HepG2 (cell line): ENCODE results near the gene CACNA1D. TPM values are rescaled to one million over a fixed set of nuclear protein-coding genes. Genes with fewer than 3 reads are reported as not detected.

Experiments used
- CHD4 ChIP-seq: fragments of 200-600 bp; sonication (generic); IDR thresholded peaks from 2 replicates; pipeline ENCODE4 v1.7.0; 2017; ENCODE audit warnings: mild to moderate bottlenecking, low read length, borderline replicate concordance
- GATAD1 ChIP-seq: IDR thresholded peaks from 2 replicates; pipeline ENCODE4 v1.6.1; 2016; ENCODE audit warnings: missing genetic modification reagents, missing compliant biosample characterization
- TCF12 ChIP-seq, 2 experiments: fragments of 450-650 bp in 1 of 2; sonication (generic) in 1 of 2; formaldehyde crosslinking in 1 of 2; IDR thresholded peaks; 2 replicates each; pipeline versions ENCODE4 v1.6.1 to v1.8.0; 2017 to 2022; ENCODE audit warnings: antibody characterized with exemption in 1 of 2, mild to moderate bottlenecking in 1 of 2, missing genetic modification reagents in 1 of 2, moderate library complexity in 1 of 2
- ZBTB7A ChIP-seq: sonication (generic); formaldehyde crosslinking; IDR thresholded peaks from 2 replicates; pipeline ENCODE4 v1.8.0; 2022; ENCODE audit warnings: mild to moderate bottlenecking, missing genetic modification reagents
- ZNF264 ChIP-seq: sonication (generic); formaldehyde crosslinking; IDR thresholded peaks from 2 replicates; pipeline ENCODE4 v1.4.0; 2020; ENCODE audit warnings: missing genetic modification reagents
- ZNF550 ChIP-seq: sonication (generic); formaldehyde crosslinking; IDR thresholded peaks from 2 replicates; pipeline ENCODE4 v1.4.0; 2020; ENCODE audit warnings: mild to moderate bottlenecking, missing genetic modification reagents, borderline replicate concordance
- ZNF629 ChIP-seq: sonication (generic); formaldehyde crosslinking; conservative IDR thresholded peaks from 2 replicates; pipeline ENCODE4 v1.5.0; 2020; ENCODE audit warnings: missing genetic modification reagents
- ZNF792 ChIP-seq: IDR thresholded peaks from 2 replicates; pipeline ENCODE4 v1.6.1; 2016
- polyA plus RNA-seq, 8 experiments: library from polyadenylated mRNA; depleted of rRNA in 3 of 8; stranded (reverse) in 7 of 8; unstranded in 1 of 8; fragments of >200 nt; fragmentation: Illumina TruSeq in 4 of 8; extraction: Trizol in 4 of 8; gene quantifications; 2 replicates each; pipeline versions ENCODE4 v1.2.1 to v1.2.3, GENCODE V29; 2011 to 2016; ENCODE audit warnings: low read depth in 4 of 8, missing spikeins in 1 of 8, mixed read lengths in 1 of 8; ENCODE audit not compliant: insufficient read depth in 1 of 8
- total RNA-seq, 5 experiments: library from RNA; depleted of rRNA; stranded (reverse); fragments of >200 nt; fragmentation: Illumina TruSeq; extraction: Trizol; gene quantifications; 2 replicates each; pipeline ENCODE4 v1.2.3, GENCODE V29; 2016; ENCODE audit warnings: low read depth in 1 of 5
- TF ChIP-seq, protein P1 (sequence below): sonication (generic); formaldehyde crosslinking; IDR thresholded peaks from 2 replicates; pipeline ENCODE4 v1.4.0; 2020; ENCODE audit warnings: mild to moderate bottlenecking, missing genetic modification reagents, borderline replicate concordance
- TF ChIP-seq, protein P2 (sequence below): sonication (generic); formaldehyde crosslinking; IDR thresholded peaks from 2 replicates; pipeline ENCODE4 v1.4.0; 2020; ENCODE audit warnings: missing genetic modification reagents, mild to moderate bottlenecking, borderline replicate concordance
- TF ChIP-seq, protein P3 (sequence below): sonication (generic); formaldehyde crosslinking; IDR thresholded peaks from 2 replicates; pipeline ENCODE4 v1.5.1; 2020; ENCODE audit warnings: missing genetic modification reagents, mild to moderate bottlenecking, borderline replicate concordance
- TF ChIP-seq, protein P4 (sequence below), 2 experiments: sonication (generic) in 1 of 2; formaldehyde crosslinking in 1 of 2; IDR thresholded peaks; 2 replicates each; pipeline versions ENCODE4 v1.4.0 to v1.6.1; 2016 to 2020; ENCODE audit warnings: borderline replicate concordance in 1 of 2, low read depth in 1 of 2, mild to moderate bottlenecking in 1 of 2, missing genetic modification reagents in 1 of 2
- TF ChIP-seq, protein P5 (sequence below): IDR thresholded peaks from 2 replicates; pipeline ENCODE4 v1.6.1; 2016; ENCODE audit warnings: low read depth, borderline replicate concordance

The CACNA1D gene
- total and polyA plus RNA-seq, 2 of the 13 experiments (the other 11 are each of a cell fraction or from before 2014, with no cell fraction given) = 0.26 to 0.38 TPM

DNA sequence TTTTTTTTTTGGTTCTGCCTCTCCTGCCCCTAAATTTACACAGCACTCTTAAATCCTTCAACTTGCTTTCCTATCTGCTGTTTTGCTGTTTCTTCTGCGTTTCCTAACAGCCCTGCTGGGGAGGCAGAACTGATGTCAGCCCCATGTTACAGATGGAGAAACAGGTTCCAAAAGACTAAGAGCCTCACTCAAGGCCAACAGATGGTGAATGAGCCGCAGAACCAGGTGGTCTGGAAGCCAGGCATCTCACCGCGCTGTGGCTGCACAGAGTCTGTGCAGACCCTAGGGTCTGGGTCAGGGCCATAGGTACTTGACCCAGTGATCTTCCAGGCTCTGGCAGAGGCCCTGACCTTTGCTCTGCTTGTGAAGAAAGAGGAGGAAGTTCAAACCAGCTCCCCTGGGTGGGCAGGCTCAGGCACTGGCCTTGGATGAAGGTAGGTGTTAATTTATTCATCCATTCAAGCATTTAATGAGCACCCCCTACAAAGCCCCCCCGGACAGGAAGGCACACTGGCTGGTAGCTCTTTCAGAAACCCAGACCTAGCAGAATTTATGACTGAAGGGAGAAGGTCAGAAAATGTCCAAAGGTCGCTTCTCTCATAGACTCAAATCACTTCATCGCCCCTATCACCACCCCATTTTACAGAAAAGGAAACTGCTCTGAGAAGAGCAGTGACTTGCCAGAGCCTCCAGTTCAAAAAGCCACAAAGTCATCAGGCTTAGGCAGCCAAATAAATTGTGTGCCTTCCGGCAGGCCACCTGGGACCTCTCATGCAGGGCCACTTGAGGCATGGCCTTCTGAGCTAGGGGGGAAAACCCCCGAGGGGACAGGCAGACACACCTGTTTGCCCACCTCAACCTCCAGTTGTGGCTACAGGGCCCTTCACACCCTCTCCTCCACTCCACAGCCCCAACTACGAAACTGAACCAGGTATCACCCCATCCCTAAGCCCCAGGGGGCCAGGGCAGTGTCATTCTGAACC lies 349.1 kb downstream of the CACNA1D start (continued):
- TF ChIP-seq, protein P1, sequence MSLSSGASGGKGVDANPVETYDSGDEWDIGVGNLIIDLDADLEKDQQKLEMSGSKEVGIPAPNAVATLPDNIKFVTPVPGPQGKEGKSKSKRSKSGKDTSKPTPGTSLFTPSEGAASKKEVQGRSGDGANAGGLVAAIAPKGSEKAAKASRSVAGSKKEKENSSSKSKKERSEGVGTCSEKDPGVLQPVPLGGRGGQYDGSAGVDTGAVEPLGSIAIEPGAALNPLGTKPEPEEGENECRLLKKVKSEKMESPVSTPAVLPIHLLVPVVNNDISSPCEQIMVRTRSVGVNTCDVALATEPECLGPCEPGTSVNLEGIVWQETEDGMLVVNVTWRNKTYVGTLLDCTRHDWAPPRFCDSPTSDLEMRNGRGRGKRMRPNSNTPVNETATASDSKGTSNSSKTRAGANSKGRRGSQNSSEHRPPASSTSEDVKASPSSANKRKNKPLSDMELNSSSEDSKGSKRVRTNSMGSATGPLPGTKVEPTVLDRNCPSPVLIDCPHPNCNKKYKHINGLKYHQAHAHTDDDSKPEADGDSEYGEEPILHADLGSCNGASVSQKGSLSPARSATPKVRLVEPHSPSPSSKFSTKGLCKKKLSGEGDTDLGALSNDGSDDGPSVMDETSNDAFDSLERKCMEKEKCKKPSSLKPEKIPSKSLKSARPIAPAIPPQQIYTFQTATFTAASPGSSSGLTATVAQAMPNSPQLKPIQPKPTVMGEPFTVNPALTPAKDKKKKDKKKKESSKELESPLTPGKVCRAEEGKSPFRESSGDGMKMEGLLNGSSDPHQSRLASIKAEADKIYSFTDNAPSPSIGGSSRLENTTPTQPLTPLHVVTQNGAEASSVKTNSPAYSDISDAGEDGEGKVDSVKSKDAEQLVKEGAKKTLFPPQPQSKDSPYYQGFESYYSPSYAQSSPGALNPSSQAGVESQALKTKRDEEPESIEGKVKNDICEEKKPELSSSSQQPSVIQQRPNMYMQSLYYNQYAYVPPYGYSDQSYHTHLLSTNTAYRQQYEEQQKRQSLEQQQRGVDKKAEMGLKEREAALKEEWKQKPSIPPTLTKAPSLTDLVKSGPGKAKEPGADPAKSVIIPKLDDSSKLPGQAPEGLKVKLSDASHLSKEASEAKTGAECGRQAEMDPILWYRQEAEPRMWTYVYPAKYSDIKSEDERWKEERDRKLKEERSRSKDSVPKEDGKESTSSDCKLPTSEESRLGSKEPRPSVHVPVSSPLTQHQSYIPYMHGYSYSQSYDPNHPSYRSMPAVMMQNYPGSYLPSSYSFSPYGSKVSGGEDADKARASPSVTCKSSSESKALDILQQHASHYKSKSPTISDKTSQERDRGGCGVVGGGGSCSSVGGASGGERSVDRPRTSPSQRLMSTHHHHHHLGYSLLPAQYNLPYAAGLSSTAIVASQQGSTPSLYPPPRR = 0 out of 2 replicates have a peak, but pooled peaks have one; percentile 3
- TF ChIP-seq GATAD1 (CRISPR knock-in tag) (no peak), ZNF550 (CRISPR knock-in tag) (no peak), ZNF792 (CRISPR knock-in tag) (no peak), ZNF629 (CRISPR knock-in tag) (peak; percentile 75), TCF12 (IDR thresholded peaks at IDR 0.05) (no peak), TCF12 (CRISPR knock-in tag; IDR thresholded peaks at IDR 0.05) (peak; percentile 52; the same call in 1 of the 2 replicates), ZNF264 (CRISPR knock-in tag) (0 out of 2 replicates have a peak, but pooled peaks have one; percentile 67), ZBTB7A (CRISPR knock-in tag) (peak; percentile 96), CHD4 (peak; percentile 95)
- TF ChIP-seq, protein P2, sequence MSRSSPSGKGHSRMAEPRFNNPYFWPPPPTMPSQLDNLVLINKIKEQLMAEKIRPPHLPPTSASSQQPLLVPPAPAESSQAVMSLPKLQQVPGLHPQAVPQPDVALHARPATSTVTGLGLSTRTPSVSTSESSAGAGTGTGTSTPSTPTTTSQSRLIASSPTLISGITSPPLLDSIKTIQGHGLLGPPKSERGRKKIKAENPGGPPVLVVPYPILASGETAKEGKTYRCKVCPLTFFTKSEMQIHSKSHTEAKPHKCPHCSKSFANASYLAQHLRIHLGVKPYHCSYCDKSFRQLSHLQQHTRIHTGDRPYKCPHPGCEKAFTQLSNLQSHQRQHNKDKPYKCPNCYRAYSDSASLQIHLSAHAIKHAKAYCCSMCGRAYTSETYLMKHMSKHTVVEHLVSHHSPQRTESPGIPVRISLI (CRISPR knock-in tag) = peak; percentile 82; the same call in 1 of the 2 replicates
- TF ChIP-seq, protein P3, sequence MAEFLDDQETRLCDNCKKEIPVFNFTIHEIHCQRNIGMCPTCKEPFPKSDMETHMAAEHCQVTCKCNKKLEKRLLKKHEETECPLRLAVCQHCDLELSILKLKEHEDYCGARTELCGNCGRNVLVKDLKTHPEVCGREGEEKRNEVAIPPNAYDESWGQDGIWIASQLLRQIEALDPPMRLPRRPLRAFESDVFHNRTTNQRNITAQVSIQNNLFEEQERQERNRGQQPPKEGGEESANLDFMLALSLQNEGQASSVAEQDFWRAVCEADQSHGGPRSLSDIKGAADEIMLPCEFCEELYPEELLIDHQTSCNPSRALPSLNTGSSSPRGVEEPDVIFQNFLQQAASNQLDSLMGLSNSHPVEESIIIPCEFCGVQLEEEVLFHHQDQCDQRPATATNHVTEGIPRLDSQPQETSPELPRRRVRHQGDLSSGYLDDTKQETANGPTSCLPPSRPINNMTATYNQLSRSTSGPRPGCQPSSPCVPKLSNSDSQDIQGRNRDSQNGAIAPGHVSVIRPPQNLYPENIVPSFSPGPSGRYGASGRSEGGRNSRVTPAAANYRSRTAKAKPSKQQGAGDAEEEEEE (CRISPR knock-in tag) = peak; percentile 11; the same call in 1 of the 2 replicates
- TF ChIP-seq, protein P4, sequence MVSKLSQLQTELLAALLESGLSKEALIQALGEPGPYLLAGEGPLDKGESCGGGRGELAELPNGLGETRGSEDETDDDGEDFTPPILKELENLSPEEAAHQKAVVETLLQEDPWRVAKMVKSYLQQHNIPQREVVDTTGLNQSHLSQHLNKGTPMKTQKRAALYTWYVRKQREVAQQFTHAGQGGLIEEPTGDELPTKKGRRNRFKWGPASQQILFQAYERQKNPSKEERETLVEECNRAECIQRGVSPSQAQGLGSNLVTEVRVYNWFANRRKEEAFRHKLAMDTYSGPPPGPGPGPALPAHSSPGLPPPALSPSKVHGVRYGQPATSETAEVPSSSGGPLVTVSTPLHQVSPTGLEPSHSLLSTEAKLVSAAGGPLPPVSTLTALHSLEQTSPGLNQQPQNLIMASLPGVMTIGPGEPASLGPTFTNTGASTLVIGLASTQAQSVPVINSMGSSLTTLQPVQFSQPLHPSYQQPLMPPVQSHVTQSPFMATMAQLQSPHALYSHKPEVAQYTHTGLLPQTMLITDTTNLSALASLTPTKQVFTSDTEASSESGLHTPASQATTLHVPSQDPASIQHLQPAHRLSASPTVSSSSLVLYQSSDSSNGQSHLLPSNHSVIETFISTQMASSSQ (IDR thresholded peaks at IDR 0.05; ENCODE audit: low read depth) = 0 out of 2 replicates have a peak, but pooled peaks have one; percentile 8
- TF ChIP-seq, protein P4 (CRISPR knock-in tag; IDR thresholded peaks at IDR 0.05; ENCODE audit: borderline replicate concordance) = no peak
- TF ChIP-seq, protein P5, sequence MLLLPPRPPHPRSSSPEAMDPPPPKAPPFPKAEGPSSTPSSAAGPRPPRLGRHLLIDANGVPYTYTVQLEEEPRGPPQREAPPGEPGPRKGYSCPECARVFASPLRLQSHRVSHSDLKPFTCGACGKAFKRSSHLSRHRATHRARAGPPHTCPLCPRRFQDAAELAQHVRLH (CRISPR knock-in tag) = peak; percentile 19; the same call in 1 of the 2 replicates
